SIG-M5 treated with dmso at 0.1 percent for 504 hours (cell line): ENCODE measurements around the gene U2SURP.
"Not testable (repeated sequence)": the region's sequence is repeated elsewhere in the genome, so short reads cannot be mapped to it uniquely, and the experiment has no call there.

ENCODE experiments used
- DNase-seq: peaks from one replicate; lab custom pipeline; 2025; ENCODE audit not compliant: unreplicated experiment; lab: John Stamatoyannopoulos, UW

U2SURP gene

GRCh38 chr3:143011705-143012104 is 10.3 kb downstream of the U2SURP start:
- no peak for DNase-seq

- no peak for DNase-seq
These were observed 13.6 kb downstream of the U2SURP start for GRCh38 chr3:143014921-143015320.

- peak; percentile 18 for DNase-seq
These were observed 15.1 kb downstream of the U2SURP start for GRCh38 chr3:143016321-143016972.

DNA sequence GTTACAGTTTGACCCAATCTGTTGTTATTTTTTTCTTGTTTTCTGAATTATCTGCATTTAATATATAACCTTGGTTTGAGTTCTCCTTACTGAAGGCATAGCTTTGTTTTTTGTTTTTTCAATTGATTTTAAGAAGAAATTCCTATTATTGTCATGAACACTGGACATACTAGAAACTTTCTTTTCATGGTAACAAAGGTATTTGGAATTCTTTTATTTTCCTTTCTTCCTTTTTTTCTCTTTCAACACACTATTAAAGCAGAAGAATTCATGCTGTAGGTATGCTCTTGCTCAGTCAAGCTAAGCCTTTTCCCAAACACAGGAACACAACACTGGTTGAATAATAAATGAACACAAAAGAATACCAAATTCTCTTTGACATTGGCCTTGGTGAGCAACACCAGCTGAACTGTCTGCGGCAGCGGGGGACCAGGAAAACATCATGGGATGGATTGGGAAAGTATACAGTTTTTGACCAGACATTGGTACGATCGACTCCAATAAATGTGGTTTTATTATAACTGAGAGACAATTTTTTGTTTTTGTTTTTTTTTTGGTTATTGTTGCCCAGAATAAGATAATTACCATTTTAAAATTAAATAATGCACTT is 23.1 kb downstream of the U2SURP start:
- no peak for DNase-seq

- no peak for DNase-seq
These were observed 30.0 kb downstream of the U2SURP start for GRCh38 chr3:143031327-143031726.

- DNase-seq = not testable (repeated sequence)
These were observed 30.5 kb downstream of the U2SURP start for GRCh38 chr3:143031796-143032387.

DNA sequence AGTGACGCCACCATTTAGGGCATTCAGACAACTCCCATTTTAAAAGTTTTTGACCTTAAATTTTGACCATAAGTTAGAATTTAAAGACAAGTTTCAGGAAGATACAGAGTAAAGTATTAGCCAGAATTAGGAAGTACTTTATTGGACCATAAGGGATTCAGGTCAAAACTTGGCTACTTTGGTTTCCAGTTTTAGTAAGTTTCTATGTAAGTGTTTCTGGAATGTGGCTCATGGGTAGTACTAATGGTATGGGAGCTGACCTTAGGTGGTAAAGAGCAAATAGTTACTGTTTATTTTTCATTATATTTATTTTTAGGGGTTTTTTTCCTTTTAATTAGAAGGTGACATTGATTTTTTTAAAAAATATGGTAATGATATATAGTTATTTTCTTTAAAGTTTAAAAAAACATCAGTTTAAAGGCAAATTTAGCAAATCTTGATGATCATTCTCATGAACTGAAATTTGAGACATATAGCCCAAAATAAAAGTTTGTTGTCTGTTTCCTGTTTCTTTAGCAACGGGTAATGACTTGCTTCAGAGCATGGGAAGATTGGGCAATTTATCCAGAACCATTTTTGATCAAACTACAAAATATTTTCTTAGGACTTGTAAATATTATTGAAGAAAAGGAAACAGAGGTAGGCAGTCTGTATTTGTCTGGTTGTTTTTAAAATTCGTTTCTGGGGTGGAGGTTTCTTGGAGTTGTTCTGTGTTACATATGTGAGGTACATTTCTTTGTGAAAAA is 34.3 kb downstream of the U2SURP start:
- DNase-seq = peak; percentile 26

DNA sequence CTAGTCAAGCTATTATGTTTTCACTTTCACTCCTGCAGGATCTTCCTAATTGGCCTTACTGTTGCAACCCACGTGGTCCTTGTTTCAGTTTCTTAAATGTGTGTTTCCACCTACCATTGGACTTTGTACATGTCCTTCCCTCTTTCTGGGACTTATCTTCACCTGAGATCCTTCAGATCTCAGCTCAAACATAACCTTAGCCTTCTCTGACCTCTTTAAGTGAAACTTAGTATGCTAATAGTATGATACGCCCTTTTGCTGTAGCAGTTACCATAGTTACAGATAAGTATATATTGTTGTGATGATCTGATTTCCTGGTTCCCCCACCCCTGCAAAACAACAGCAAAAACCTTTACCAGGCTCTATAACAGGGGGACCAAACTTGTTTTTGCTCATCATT is 35.2 kb downstream of the U2SURP start:
- no peak for DNase-seq

- DNase-seq = no peak
These were observed 36.5 kb downstream of the U2SURP start for GRCh38 chr3:143037867-143038266.

GRCh38 chr3:143040261-143040879 is 39.0 kb downstream of the U2SURP start:
- DNase-seq = peak; percentile 60

DNA sequence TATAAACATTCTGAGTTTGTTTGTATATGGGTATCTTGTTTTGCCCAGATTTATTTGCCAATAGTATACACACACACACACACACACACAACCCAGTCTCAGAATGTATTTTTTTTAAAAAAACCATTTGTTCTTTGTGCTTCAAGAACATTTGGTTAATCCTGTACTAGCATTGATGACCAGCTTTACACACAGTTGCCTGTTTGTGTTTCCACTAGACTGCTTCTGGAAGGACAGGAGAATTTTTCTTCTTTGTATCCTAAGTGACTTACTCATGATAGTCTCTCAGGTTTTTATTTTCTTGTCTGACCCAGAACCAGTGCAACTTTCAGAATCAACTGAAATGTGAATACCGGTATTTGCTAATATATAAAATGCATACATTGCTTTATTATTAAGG is 40.5 kb downstream of the U2SURP start:
- DNase-seq = no peak

- no peak for DNase-seq
These were observed 44.3 kb downstream of the U2SURP start for GRCh38 chr3:143045639-143046038.

- DNase-seq = not testable (repeated sequence)
These were observed 44.7 kb downstream of the U2SURP start for GRCh38 chr3:143046075-143046474.

GRCh38 chr3:143054011-143054410 is 52.6 kb downstream of the U2SURP start:
- no peak for DNase-seq

DNA sequence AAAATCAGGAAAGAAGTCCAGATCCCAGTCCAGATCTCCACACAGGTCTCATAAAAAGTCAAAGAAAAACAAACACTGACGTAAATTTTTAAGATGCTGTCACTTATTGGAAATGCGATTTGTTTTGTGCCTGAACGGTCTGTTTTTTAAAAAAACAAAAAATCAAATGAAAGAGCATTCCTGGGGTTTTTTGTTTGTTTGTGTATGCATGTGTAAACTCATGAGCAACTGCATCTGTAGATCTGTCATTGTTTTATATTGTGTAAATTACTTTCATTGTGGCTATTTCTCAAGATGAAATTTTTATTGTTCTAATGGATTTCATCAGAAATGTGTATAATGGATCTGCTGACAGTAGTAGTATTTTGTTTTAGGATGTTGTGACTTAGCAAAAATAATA is 55.0 kb downstream of the U2SURP start:
- no peak for DNase-seq

DNA sequence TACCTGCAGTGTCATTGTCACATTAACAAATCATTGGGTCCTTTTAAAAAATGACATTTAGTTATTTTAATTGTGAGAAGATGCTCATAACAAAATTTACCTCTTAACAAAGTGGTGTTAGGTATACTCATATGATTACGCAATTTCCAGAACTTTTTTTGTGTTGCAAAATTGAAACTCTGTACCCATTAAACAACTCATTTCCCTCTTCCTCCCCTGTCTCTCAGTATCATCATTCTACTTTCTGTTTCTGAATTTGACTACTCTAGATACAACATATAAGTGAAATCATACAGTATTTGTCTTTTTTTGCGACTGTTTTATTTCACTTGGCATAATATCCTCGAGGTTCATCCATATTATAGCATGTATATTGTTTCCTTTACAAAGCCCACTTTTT is 59.5 kb downstream of the U2SURP start:
- DNase-seq = peak; percentile 81

DNA sequence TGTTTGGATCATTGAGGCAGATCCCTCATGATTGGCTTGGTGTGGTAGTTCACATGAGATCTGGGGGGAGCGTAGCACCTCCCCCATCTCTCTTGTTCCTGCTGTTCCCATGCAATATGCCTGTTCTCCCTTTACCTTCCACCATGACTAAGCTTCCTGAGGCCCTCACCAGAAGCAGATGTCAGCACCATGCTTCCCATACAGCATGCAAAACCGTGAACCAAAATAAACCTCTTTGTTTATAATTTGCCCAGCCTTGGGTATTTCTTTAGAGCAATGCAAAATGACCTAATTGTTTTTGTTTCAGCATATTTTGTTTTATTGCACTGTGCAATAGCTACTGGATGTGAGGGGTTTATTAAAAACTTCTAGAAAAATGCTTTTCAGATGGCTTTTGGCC is 61.6 kb downstream of the U2SURP start:
- DNase-seq = no peak

DNA sequence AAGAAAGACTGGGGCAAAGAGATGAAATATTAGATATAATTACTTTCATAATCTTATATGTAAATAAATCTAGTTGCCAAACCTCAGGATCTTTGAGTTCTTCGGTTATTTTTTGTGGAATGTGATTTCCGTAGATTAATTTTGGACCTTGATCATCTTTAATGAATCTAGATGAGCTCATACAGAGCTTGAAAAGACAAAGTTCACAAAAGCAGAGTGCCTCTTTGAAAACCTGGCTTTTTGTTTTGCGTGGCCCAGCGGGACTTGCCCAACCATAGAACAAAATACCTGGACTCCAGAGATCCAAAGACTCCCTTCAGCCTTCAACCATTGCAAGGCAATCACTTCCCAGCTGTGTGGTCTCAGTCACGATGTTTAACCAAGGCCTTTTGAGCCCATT is 63.4 kb downstream of the U2SURP start:
- no peak for DNase-seq

DNA sequence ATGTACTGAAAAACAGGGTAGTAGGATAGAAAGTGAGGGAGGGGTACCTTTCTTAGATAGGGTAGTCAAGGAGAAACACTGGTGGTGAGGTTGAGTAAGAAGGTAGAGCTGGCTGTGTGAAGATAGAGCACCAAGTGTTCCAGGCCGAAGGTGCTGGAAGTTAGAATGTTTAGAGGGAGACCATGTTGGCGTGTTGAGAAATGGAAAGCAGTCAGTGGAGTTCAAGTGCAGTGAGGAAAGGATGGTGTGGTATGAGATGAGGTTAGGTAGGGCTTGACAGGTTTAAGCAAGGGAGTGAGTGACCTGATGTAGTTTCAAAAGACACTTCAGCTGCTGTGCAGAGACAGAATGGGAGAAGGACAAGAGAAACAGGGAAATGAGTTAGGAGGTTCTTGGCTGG is 64.0 kb downstream of the U2SURP start:
- no peak for DNase-seq

GRCh38 chr3:143066033-143066432 is 64.7 kb downstream of the U2SURP start:
- DNase-seq = no peak

DNA sequence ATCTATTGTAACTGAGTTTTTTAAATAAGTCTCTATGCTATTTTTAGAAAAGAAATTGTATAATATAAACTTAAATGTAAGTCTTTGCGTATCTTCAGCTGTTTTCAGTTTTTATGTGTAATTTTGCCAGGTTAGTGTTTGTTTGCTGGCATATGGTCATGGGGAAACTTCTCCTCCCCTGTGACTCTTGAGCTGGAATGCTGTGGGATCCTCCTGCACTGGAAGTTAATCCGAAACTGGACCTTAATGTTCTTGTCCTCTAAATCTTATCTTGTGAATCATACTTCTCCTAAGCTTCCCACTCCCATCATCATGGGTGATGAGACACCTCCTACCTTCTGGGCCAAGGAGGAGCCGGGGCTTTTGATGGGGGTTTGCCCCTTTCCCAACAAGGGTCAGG is 65.8 kb downstream of the U2SURP start:
- DNase-seq = no peak
